Measurements from ENCODE around the gene NR1I3.

DNA sequence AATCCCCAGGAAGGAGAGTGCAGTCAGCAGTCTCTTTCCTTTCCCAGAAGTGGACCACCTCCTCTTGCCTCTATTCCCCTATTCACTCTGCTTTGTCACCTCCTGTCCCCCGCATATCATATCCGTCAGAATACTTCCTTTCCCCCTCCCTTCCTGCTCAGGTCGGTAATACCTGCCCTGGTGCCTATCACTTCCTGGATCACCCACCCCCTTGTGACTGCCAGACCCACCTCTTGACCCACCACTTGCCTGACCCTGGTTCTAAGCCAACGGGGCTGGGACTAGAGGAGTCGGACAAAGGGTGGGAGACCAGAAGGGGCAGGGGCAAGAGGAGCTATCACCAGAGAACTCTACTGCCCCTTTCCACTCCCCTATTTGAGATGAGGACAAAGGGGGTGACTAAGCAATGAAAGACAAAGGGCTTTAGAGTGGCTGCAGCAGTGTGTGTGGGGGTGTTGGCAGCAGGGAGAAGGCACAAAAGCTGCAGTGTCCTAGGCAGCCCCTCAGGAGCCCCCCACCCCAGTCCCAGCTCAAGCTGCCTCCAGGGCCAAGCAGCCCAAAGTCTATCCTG is 37.5 kb downstream of the NR1I3 start:
- no peak for TF ChIP-seq POLR2A (IDR thresholded peaks at IDR 0.05)
- TF ChIP-seq, protein P1, sequence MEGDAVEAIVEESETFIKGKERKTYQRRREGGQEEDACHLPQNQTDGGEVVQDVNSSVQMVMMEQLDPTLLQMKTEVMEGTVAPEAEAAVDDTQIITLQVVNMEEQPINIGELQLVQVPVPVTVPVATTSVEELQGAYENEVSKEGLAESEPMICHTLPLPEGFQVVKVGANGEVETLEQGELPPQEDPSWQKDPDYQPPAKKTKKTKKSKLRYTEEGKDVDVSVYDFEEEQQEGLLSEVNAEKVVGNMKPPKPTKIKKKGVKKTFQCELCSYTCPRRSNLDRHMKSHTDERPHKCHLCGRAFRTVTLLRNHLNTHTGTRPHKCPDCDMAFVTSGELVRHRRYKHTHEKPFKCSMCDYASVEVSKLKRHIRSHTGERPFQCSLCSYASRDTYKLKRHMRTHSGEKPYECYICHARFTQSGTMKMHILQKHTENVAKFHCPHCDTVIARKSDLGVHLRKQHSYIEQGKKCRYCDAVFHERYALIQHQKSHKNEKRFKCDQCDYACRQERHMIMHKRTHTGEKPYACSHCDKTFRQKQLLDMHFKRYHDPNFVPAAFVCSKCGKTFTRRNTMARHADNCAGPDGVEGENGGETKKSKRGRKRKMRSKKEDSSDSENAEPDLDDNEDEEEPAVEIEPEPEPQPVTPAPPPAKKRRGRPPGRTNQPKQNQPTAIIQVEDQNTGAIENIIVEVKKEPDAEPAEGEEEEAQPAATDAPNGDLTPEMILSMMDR (IDR thresholded peaks at IDR 0.05): no peak

All from lower leg skin (tissue), 3 donors.